HG02798 (cell line): ENCODE data around the gene CDKAL1.
A peak's percentile ranks its signal among the peaks of the same experiment; 100 is the strongest.
"Not testable (repeated sequence)": the region's sequence is repeated elsewhere in the genome, so short reads cannot be mapped to it uniquely, and the experiment has no call there.

Experiments
- ATAC-seq: cut with Tn5 transposase; IDR thresholded peaks from one replicate; pipeline ENCODE4 v1.9.1; 2021; ENCODE audit warnings: mild to moderate bottlenecking; ENCODE audit not compliant: unreplicated experiment, poor library complexity

CDKAL1 gene

GRCh38 chr6:20534295-20535262 lies at the start of gene CDKAL1:
TSS of gene CDKAL1 (plus strand) at chr6:20534457. CDS start at chr6:20546351, 11,894 bp downstream.
- peak; percentile 93 for ATAC-seq

- ATAC-seq = no peak
Observed at GRCh38 chr6:20486641-20487040, 47.6 kb upstream of the CDKAL1 start.

- no peak for ATAC-seq
Observed at GRCh38 chr6:20487669-20488375, 46.4 kb upstream of the CDKAL1 start.

GRCh38 chr6:20490591-20490990 lies 43.7 kb upstream of the CDKAL1 start:
- no peak for ATAC-seq

- no peak for ATAC-seq
Observed at GRCh38 chr6:20492099-20492498, 42.2 kb upstream of the CDKAL1 start.

- no peak for ATAC-seq
Observed at GRCh38 chr6:20497216-20498040, 36.8 kb upstream of the CDKAL1 start.

- ATAC-seq = no peak
Observed at GRCh38 chr6:20498041-20498385, 36.2 kb upstream of the CDKAL1 start.

- no peak for ATAC-seq
Observed at GRCh38 chr6:20509212-20509611, 25.0 kb upstream of the CDKAL1 start.

- ATAC-seq = no peak
Observed at GRCh38 chr6:20511852-20512251, 22.4 kb upstream of the CDKAL1 start.

GRCh38 chr6:20525208-20525607 lies 9.0 kb upstream of the CDKAL1 start:
- not testable (repeated sequence) for ATAC-seq

- ATAC-seq = peak; percentile 70
Observed at GRCh38 chr6:20529086-20529448, 5.2 kb upstream of the CDKAL1 start.

GRCh38 chr6:20532881-20533280 lies 1.4 kb upstream of the CDKAL1 start:
- ATAC-seq = no peak

- peak; percentile 4 for ATAC-seq
Observed at GRCh38 chr6:20533746-20534294, 437 bp upstream of the CDKAL1 start.

GRCh38 chr6:20538131-20538662 lies 3.9 kb downstream of the CDKAL1 start:
- ATAC-seq = no peak

- no peak for ATAC-seq
Observed at GRCh38 chr6:20538907-20539306, 4.7 kb downstream of the CDKAL1 start.

GRCh38 chr6:20539387-20539786 lies 5.1 kb downstream of the CDKAL1 start:
- no peak for ATAC-seq

- no peak for ATAC-seq
Observed at GRCh38 chr6:20540683-20541082, 6.4 kb downstream of the CDKAL1 start.

- no peak for ATAC-seq
Observed at GRCh38 chr6:20541382-20541781, 7.1 kb downstream of the CDKAL1 start.

GRCh38 chr6:20542927-20543602 lies 8.8 kb downstream of the CDKAL1 start:
- ATAC-seq = peak; percentile 99

- ATAC-seq = no peak
Observed at GRCh38 chr6:20548264-20548663, 14.0 kb downstream of the CDKAL1 start.
